Medulla oblongata (tissue), 1 donor: ENCODE measurements around the gene TMSB10.

Experiments
- DNase-seq: peaks from one replicate; pipeline ENCODE4 v3.0.0-alpha.2; 2015; ENCODE audit errors: extremely low spot score

Gene TMSB10

DNA sequence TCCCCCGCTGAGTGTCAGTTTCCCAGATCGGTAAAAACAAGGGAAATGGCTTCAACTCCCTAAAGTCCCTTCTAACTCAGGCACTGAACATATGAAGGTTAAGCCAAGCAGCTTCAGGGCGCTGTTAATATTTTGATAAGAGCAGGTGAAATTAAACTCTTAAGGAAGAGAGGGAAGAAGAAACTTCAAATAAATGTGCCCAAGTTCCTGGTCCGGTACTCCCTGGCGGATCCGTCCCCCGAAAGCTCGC is 25.1 kb upstream of the TMSB10 start:
- DNase-seq = no peak

- DNase-seq = no peak
These were observed 24.6 kb upstream of the TMSB10 start, which contains the start of gene TRABD2A for GRCh38 chr2:84880645-84881521. Gene TRABD2A (minus strand): TSS chr2:84881084. CDS start chr2:84881039, 45 bp downstream.

DNA sequence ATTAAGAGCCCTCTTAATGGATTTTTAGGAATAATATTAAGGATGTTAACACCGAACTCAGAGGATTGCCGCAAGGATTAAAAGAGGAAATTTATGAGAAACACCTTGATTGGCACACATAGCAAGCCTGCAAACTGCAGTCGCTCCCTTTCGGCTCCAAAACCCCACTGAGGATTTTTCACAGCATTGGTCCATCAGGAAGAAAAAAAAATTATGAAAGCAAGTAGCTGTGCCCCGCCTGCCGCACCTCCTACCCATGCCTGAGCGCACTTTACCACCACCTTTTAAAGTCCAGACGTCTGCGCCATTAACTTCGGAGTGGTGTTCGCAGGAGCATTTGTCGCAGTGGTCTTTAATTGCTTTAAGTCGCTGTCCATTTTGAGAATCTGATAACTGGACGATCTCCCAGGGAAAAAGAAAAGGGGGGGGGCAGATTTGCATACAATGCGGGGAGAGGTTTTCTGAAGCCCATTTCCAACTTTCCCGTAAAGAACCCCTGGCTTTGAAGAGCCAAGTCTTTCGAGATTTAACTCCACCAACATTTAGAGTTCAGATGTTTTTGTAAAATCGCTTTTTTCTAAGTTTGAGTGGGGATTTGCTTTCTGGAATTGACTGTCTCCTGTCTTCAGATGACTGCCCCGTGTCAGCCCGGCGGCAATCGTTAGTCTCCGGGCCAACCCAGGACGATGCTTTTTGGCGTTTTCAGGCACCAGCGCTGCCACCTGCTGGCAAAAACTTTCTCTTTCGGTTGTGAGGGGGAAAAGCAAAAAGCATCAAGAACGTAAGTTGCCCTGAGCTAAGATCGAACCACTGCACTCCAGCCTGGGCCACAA is 23.7 kb upstream of the TMSB10 start:
- DNase-seq = peak; percentile 90

- DNase-seq = no peak
These were observed 23.1 kb upstream of the TMSB10 start for GRCh38 chr2:84882414-84882738.

DNA sequence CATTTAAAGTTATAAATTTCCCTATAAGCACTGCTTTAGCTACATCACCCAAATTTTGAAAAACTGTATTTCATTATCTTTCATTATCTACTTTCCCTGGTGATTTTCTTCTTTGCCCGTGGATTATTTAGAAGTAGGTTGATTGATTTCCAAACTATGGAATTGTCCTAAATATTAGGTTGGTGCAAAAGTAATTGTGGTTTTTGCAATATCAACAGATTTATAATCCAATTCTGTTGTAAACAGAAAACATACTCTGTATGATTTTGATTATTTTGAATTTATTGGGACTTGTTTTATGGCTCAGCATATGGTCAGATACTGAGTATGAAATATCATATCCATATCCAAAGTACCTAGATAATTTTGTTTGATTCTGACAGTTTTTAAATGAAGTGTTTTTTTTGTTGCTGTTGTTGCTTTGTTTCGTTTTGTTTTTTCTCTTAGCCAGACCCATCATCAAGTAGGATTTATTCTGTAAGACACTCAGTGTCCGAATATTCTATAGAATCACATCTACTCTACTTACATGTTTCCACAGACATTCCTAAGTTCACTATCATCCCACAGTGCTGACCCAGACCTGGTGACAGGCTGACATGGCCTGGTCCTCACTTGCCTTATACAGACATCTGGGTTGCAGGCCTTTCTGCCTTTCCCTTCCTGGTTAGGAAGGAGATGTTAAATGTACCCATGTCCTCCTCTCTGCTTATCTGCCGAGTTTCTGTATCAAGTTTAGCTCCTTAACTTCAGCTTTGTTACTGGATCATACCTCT is 22.5 kb upstream of the TMSB10 start:
- DNase-seq = no peak

GRCh38 chr2:84884449-84884848 is 21.0 kb upstream of the TMSB10 start:
- no peak for DNase-seq

GRCh38 chr2:84885111-84885510 is 20.3 kb upstream of the TMSB10 start:
- DNase-seq = no peak

DNA sequence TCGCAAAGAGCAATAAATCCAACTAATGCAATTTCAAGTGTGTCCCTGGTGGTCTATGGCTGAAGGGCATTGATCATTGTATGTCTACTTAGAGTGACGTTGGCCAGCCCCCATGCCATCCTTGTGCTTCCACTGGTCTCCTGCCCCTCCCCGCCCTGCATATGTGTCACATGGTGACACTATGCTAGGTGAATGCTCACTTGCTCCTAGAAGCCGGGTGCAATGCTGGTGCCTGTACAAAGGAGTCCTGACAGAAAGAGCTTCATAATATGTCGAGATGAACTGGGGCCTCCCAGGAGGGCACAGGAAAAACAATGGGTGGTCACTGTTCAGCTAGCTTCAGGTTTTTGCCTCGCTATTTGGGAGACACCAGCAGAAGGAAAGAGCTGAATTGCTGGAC is 18.7 kb upstream of the TMSB10 start:
- DNase-seq = no peak

DNA sequence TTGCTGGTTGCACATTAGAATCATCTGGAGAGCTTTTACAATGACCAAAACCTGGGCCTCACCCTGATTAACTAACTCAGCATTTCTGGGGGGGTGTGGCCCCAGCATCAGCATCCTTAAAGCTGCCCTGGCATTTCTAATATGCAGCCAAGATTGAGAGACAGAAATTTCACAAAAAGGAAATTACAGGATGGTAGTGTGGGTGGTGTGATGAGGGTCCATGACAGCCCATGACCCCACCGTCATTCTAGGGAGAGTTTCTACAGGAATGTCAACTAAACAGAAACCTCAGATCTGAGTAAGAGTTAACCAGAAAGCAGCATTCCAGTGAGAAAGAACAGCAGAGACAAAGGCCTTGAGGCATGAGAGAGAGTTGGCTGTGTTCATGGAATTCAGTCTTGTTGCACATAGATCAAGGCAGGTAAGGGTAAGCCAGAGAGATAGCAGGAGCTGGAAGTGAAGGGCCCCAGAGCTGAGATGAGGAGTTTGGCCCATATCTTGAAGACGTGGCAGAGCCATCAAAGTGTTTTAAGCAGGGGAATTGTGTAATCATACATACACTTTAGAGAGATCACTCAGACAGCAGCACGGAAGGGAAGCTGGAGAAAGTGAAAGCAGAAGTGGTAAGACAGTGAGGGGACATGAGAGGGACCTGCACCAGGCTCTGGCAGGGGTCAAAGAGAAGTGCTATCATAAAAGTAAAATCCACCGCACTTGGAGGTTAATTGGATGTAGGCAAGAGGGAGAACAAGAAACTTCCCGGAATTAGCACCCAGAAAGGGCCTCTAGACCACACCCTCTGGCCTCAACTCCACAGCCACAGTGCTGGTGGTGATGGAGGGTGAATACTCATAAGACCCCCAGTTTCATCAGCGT is 16.8 kb upstream of the TMSB10 start:
- DNase-seq = peak; percentile 78

GRCh38 chr2:84889332-84889731 is 16.1 kb upstream of the TMSB10 start:
- DNase-seq = no peak

- DNase-seq = no peak
These were observed 14.0 kb upstream of the TMSB10 start for GRCh38 chr2:84891355-84892010.

- no peak for DNase-seq
These were observed 11.3 kb upstream of the TMSB10 start for GRCh38 chr2:84894131-84894586.

DNA sequence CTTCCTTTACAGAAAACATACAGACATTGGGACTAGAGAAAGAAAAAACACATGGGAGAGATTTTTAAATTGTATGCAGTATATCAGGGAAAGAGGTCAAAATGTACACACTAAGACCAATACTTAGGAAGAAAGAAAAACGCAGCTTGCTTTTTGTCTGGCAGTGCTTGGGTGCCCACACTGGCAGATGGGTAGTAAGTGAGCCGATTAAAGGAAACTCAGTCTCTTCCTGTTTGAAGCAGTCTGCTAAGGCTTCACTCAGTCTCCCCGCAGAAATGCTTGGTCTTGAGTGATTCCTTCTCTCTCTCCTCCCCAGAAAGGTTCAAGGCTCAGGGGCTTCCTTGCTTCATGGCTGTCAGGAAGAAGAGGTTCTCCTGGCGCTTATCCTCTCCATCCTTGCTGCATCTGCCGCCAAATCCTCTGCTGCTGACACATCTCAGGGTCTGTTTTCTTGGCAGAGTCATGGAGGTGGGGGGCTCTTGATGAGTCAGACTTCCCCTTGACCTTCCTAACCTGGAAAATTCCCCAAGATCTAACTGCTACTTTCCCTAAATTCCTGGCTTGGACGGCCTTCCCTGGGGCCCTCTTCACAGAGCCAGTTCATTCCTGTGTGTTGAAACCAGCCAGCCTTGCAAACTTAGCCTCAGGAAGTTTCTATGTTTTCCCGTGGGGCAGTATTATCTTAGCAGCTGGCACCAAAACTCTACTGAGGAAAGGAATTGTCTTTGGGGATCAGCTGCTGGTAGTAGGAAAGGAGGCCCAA is 10.5 kb upstream of the TMSB10 start:
- DNase-seq = no peak

- no peak for DNase-seq
These were observed 8.9 kb upstream of the TMSB10 start for GRCh38 chr2:84896567-84896966.

DNA sequence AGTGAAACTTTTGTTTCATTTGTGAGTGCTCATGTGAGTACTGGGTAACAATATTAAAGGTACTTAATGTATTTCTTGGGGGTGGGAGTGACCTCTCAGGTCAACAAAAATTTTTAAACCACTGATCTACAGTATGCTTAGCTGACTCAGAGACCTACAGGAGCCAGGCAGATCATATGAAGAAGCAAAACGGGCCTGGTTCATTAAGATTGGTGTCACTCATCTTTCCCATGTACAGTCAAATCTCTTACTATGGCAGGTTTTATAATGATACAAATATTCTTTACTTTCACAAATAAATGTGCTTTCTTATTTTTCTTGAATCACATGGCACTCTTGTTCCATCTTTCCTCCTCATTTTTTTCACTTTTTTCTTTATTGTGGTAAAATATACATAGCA is 7.7 kb upstream of the TMSB10 start:
- no peak for DNase-seq

- DNase-seq = no peak
These were observed 5.9 kb upstream of the TMSB10 start for GRCh38 chr2:84899304-84900204.

GRCh38 chr2:84900971-84901370 is 4.5 kb upstream of the TMSB10 start:
- DNase-seq = no peak

DNA sequence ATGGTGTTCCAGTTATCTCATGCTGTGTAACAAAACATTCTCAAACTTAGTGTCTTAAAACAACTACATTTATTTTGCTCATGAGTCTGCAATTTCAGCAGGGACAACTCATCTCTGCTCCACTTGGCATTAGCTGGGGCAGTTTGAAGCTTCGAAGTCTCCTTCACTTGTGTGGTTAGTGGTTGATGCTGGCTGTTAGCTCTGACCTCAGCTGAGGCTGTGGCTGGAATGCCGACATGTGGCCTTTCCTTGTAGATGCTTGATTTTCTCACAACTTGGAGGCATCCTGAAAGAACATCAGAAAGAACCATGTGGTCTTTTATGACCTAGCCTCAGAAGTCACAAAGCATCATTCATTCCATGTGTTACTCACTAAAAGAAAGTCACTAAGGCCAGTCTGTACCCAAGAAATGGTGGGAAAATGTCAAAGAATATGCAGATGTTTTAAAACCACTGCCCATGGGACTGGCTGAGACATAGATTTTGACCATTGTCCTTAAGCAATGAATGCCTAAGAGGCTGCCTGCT is 3.8 kb upstream of the TMSB10 start:
- DNase-seq = no peak

DNA sequence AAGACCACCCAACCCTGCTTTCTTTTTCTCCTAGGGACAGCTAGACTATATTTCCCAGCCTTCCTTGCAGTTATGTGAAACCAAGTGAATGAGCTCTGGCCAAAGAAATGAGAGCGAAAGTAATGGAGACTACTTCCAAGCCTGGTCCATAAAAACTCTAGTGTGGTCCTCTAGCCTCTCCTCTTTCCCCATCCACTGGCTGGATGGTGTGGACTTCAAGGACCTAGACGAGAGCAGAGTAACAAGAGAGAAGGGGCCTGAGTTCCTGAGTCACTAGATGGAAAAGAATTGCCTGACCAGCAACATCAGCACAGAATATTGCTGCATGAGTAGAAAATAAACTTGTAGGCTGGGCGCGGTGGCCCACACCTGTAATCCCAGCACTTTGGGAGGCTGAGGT is 2.9 kb upstream of the TMSB10 start:
- DNase-seq = no peak
